GM19463 (cell line): Measurements from ENCODE around the gene MED12L.

Experiments
- ATAC-seq: cut with Tn5 transposase; IDR thresholded peaks from one replicate; pipeline ENCODE4 v1.9.1; 2021; ENCODE audit warnings: mild to moderate bottlenecking, moderate library complexity; ENCODE audit not compliant: unreplicated experiment

The MED12L gene

GRCh38 chr3:151398895-151399294, 313.4 kb downstream of the MED12L start:
- ATAC-seq = peak; percentile 63

GRCh38 chr3:151400341-151400740, 314.9 kb downstream of the MED12L start:
- ATAC-seq = no peak

DNA sequence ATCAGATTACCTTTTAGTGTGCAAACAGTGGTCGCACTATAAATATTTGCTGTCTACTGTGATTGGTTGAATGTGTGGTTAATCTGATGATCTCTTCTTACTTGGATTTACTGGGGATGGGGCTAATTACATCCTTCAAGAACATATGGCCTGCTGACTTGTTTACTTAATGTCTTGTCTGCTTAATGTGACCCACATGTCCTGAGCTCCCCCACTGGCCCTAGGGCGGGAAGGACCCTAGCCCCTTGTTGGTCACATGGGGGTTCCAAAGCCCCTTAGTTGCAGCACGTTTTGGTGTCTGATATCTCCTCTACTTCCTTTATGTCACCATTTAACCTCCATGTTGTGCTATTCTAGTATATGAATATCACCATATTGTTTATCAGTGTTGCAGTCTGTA, 316.9 kb downstream of the MED12L start:
- no peak for ATAC-seq

GRCh38 chr3:151403246-151403645, 317.8 kb downstream of the MED12L start:
- ATAC-seq = no peak

- peak; percentile 82 for ATAC-seq
Measured at GRCh38 chr3:151404316-151404715, 318.9 kb downstream of the MED12L start.

- ATAC-seq = no peak
Measured at GRCh38 chr3:151407928-151408327, 322.5 kb downstream of the MED12L start.

DNA sequence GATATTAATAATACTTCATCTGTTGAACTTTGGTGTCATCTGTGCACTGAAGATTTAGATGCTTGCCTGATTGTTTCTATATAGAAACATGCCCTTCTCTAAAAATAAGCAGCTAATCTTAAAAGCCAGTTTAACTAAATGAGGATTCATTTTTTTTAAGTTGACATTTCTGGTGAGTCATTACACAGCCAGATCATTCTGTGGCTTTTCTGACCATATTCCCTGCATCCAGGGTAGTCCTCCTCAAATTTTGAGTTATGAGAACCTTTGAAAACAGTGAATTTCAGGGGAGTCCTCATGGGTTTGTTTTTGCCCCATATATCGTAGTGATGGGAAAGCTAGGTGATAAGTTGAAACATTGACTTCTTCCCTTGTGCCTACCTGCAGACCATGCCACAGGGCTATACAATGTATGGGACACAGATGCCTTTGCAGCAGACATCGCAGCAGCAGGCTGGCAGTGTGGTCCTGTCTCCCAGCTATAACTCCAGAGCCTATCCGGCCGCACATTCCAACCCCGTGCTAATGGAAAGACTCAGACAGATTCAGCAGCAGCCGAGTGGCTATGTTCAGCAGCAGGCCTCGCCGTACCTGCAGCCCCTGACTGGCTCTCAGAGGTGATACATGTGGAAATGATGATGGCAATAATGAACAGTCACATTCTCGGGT, 325.6 kb downstream of the MED12L start:
- ATAC-seq = no peak

- no peak for ATAC-seq
Measured at GRCh38 chr3:151412989-151413388, 327.5 kb downstream of the MED12L start.

DNA sequence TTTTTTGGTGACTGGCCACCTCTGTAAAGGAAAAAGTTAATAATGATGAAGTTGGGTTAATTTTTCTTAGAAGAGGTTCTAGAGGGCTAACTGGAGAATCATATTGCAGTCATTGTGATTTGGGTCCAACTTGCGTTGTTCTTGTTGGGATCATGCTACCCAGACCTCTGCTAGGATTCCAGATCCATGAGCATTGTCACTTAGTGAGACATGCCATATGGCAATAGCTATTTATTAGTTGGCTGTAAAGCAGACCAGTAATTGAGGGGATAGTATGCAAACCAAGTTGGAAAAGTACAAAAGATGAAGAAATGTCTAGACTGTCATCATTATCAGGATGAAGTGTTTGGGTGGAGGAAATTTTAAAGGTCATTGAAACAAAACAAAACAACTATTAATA, 329.8 kb downstream of the MED12L start:
- no peak for ATAC-seq

DNA sequence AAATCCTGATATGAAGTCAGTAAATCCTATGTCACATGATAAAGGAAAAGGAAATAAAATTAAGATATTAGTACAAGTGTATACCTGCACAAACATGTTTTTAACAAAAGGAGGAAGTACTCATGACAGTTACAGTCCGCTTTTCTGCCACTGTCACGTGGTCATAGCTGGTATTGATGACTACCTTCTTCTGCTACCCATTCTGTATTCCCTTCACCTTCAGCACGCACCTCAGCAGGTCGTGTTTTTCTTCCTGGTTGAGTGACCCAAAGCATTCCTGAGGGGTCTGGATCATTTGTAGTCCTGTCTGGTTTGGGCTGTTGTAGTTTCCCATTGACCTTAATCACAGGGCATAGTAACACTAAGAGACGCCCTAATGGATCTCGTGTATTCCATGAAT, 334.3 kb downstream of the MED12L start:
- no peak for ATAC-seq

- no peak for ATAC-seq
Measured at GRCh38 chr3:151421938-151422337, 336.5 kb downstream of the MED12L start.

- ATAC-seq = no peak
Measured at GRCh38 chr3:151423091-151423490, 337.6 kb downstream of the MED12L start.

DNA sequence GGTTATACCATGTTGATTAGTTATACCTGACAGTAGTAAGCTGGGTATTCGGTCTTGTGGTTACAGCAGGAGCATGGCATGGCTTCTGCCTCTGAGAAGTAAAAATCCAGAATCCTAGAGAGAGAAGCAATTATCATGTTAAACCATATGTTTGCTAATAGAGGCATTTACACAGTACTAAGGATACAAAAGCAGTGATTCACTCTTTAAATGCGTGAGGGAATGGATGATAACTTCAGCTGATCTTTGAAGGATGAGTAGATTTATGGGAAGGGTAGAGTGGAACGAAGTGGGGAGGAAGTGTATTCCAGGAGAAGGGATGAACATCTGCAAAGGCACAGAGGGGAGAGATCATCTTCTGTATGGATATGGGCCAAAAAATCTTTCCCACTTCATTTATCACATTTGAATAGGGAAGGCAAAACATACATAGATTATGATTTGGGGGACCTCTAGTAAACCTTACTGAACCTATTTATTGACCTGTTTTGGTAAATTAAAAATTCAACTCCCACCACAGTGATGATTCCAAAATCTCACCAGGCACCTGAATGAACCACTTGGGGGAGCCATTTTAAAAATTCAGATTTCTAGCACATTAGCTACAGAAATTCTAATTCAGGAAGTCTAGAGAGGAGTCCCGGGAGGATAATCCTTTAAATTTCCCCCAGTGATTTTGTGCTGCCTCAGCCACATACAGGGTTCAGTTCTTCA, 340.3 kb downstream of the MED12L start:
- ATAC-seq = no peak

DNA sequence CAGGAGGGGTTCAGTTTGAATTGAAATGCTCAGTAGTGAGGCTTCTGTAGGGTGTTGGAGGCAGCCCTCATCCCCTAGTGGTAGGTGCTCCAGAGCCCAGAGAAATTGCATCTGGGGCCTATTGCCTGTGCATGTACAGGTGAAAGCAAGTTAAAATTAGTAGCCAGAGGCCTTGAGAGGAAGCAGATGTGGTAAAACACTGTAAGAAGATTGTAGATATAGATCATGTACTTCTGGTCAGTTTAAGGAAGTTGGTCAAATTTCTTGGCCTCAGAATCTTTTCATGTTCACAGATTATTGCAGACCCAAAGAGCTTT, 340.8 kb downstream of the MED12L start:
- peak; percentile 77 for ATAC-seq

DNA sequence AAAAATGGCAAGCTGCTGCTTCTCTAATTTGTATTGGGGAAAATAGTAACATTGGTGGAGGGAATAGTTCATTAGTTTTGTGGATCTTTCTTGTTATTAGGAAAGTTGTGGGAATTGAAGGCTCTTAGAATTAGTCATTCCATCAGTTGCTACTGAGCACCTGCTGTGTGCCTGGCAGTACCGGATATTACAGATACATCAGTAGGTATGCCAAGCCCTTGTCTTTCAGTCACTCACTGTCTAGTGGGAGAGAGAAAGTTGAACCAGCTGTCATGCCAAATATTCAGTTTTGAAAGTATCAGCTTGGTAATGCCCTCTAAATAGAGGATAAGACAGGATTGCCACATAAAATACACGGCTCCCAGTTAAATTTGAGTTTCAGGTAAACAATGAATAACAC, 342.9 kb downstream of the MED12L start:
- no peak for ATAC-seq

- ATAC-seq = peak; percentile 37
Measured at GRCh38 chr3:151430821-151431484, 345.5 kb downstream of the MED12L start.

- no peak for ATAC-seq
Measured at GRCh38 chr3:151431940-151432339, 346.5 kb downstream of the MED12L start.

GRCh38 chr3:151432616-151433372, 347.3 kb downstream of the MED12L start:
- no peak for ATAC-seq

DNA sequence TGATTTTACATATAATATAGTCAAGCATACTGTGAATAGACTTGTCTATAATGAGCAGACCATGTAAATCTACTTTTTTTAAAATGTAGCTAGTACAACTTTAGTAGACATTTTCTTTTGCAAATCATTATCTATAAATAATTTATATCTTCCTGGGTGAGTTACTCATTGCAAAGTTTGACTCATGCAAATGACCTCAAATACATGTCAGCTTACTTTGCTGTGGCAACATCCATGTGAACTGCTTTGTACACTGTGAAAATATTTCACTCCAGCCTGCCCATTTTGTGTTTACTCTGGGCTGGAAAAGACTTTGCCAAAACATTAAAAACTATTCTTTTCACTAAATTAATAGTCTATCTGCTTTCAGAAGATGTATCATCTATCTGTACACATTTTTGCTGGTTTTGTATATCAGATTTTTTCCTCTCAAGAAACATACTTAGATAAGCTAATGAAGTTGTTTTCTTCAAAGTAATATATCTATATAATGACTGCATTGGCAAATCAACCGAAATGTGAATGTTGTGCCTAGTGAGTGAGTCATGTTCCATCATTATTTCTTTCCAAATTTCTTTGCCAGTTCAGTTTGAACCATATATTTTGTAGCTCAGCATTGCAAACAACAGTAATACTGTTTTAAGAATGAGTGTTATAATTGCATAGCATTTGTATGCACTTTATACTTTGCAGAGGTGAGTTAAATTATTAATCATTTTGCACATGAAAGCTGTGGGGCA, 348.9 kb downstream of the MED12L start:
- ATAC-seq = peak; percentile 40

GRCh38 chr3:151436675-151437446, 351.4 kb downstream of the MED12L start:
- no peak for ATAC-seq
